GM18951 (cell line): Measurements from ENCODE around the gene POLA2.
A peak's percentile ranks its signal among the peaks of the same experiment; 100 is the strongest.

Experiments used
- POLR2A ChIP-seq: IDR thresholded peaks from 4 replicates; pipeline ENCODE4 v1.6.1; 2011; ENCODE audit warnings: mild to moderate bottlenecking; ENCODE audit not compliant: insufficient read length, insufficient read depth; ENCODE audit errors: extremely low read depth
- in situ Hi-C: fragments of 300-500 bp; cut with MboI; formaldehyde crosslinking; loops from one replicate; pipeline ENCODE4 v1.12.0; 2022; ENCODE audit warnings: low sequenced_read_pairs, mixed read lengths, inconsistent platforms; ENCODE audit not compliant: unreplicated experiment

The POLA2 gene

GRCh38 chr11:65314501-65315203 is 52.9 kb downstream of the POLA2 start, which contains the start of gene CDC42EP2:
CDC42EP2 (plus strand) TSS chr11:65314866; CDS start chr11:65320899, 6,033 bp downstream.
- peak; percentile 49 for TF ChIP-seq POLR2A
- in situ Hi-C loops, result no loop called here

DNA sequence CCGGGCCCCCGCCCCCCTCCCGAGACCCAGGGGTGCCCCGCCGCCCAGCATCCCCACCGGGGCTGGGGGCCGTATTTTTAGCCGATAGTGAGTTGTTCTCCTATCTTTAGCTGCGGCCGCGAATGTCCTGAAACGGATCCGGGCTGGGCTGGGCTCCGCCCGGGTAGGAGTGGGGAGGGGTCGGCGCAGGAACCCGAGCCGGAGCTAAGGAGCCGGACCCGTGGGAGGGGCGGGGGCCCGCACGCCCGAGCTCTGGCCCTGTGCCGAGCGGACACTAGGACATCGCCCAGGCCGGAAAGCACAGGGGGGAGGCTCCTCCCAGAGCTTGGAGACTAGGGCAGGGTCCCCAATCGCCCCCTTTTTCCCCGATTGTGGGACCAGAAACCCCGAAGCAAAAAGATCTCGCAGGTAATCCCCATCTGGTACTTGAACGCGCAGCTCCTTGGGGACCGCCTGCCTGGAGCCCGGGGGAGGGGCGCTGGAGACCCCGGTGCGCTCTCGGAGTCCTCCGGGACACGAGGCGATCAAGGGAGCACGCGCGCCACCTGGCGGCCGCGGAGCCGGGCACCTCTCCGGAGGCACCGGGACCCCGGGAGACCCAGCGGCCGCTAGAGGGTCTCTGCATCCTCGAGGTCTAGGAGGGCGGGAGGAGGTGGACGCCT is 53.6 kb downstream of the POLA2 start:
- TF ChIP-seq POLR2A, result no peak
- in situ Hi-C loops, result no loop called here

- in situ Hi-C loops, result no loop called here
- no peak for TF ChIP-seq POLR2A
These were observed 54.1 kb downstream of the POLA2 start for GRCh38 chr11:65315866-65316226.

- in situ Hi-C loops, result no loop called here
- TF ChIP-seq POLR2A, result no peak
These were observed 54.7 kb downstream of the POLA2 start for GRCh38 chr11:65316227-65317024.

DNA sequence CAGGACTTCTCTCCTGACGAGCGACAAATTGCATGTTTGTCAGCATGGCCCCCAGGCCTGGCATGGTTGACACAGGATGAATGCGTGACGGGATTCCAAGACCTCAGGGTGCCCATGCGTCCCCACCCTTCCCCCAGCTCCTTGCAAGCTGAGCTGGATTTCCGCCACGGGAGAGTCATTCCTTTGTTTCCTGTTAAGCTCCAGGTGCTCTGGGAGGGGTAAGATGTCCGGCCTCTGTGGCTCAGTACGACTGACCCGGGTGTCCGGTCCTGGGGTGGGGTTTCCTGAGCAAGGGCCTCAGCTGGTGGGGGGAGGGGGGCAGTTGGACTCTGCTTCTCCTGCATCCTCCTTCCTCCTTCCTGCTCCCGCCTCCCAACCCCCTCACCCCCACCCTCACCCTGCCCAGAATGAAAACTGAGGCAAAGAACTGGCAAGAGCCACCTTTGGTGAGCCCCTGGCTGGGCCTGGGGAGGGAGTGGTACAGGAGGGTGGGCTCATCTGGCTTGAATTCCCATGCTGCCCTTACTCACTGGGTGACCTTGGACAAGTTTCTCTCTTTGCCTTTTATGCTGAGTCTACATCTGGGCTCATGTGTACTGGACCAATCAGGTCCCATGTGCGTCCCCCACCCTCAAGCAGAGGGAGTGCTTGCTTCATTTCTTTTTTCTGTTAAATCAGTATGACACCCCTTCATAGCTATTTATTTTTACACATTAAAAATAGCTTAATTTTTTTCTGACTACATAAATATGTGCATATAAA is 55.4 kb downstream of the POLA2 start:
- in situ Hi-C loops, result no loop called here
- TF ChIP-seq POLR2A, result no peak

- no peak for TF ChIP-seq POLR2A
- in situ Hi-C loops, result no loop called here
These were observed 58.8 kb downstream of the POLA2 start for GRCh38 chr11:65320386-65321075.

DNA sequence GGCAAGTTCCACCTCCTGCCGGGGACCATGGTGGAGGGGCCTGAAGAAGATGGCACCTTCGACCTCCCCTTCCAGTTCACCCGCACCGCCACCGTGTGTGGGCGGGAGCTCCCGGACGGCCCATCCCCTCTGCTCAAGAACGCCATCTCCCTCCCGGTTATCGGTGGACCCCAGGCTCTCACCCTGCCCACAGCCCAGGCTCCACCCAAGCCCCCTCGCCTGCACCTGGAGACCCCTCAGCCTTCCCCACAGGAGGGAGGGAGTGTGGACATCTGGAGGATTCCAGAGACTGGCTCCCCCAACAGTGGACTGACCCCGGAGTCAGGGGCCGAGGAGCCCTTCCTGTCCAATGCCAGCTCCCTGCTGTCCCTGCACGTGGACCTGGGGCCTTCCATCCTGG is 59.3 kb downstream of the POLA2 start:
- in situ Hi-C loops, result no loop called here
- no peak for TF ChIP-seq POLR2A

DNA sequence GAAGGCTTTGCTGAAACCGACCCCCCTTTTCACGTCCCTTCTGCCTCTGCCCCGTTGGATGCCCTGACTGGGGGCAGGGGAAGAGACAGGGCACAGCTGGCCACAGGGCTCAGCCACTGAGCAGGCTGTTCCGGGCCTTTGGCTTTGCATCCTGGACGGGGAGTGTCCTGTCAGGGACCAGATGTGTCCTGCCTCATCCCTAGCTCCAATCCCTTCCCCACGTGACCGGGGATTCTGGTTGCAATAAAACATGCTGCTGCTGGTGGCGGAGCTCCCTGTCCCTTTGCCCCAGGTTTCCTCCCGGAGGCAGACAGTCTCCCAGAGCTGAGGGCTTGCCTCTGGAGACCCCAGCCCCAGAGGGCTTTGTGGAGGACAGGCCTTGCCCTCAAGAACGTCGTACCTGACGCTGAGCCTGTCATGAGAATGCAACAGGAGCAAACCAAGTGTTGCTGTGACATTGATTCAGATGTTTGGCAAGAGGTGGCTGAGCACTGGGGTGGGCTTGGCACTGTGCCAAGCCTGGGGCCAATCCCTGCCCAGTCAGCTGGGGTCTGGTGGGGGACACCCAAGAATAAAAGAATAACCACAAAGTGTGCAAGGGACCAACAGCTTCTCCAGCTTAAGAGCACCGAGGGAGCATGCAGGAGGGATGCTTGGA is 60.2 kb downstream of the POLA2 start:
- no peak for TF ChIP-seq POLR2A
- in situ Hi-C loops, result no loop called here

- in situ Hi-C loops, result no loop called here
- no peak for TF ChIP-seq POLR2A
These were observed 62.1 kb downstream of the POLA2 start for GRCh38 chr11:65323813-65324212.

- in situ Hi-C loops, result no loop called here
- no peak for TF ChIP-seq POLR2A
These were observed 63.7 kb downstream of the POLA2 start for GRCh38 chr11:65325435-65325834.

DNA sequence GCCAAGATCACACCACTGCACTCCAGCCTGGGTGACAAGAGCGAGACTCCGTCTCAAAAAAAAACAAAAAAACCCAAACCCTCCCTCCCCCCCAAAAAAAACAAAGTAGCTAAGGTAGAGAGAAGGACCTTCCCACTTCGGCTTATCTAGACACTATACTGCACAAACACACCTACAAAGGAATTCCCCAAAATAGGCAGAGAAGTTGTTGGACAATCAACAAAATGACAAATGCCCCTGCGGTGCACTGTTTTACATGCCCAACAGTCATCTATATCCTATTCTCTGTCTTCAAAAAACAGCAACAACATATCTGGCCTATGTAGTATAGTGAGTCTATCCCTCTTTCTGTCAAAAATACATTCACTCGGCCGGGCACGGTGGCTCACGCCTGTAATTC is 65.3 kb downstream of the POLA2 start:
- no peak for TF ChIP-seq POLR2A
- in situ Hi-C loops, result no loop called here

- TF ChIP-seq POLR2A, result no peak
- in situ Hi-C loops, result no loop called here
These were observed 67.7 kb downstream of the POLA2 start for GRCh38 chr11:65329478-65329877.
